Measurements from ENCODE around the gene TIAL1. TPM values are rescaled to one million over a fixed set of nuclear protein-coding genes. Genes with fewer than 3 reads are reported as not detected.

TIAL1 gene
- total and polyA plus RNA-seq, 10 of the 15 experiments (the other 5 are each of a cell fraction or from before 2014, with no cell fraction given), result 26.0 to 159 (median 62.8) TPM

DNA sequence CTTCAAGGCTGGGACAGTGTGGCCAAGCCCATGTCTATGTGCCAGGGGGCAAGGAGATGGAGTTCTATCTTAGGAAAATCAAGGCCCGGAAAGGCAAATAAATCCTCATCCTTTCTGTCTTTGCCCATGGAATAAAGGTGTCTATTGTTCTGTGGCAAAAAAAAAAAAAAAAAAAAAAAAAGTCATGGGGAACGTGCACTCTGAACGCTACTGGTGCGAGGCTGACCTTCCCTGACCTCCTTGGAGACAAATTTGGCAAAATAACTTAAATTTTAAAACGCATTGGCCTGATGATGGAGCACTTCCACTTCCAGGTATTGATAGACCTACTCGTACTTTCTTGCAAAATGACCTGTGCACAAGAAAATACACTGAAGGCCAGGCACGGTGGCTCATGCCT lies 42.2 kb upstream of the TIAL1 start:
- in situ Hi-C loops (cut with MboI), result no loop called here
- ChIA-PET POLR2A (no interaction called here), CTCF (no interaction called here), RAD21 (ENCODE audit: unreplicated experiment) (no interaction called here), SMC1A (ENCODE audit: uncharacterized antibody, unreplicated experiment) (no interaction called here)
- Histone ChIP-seq H3K79me2 (ENCODE audit: control insufficient read depth, insufficient read depth, low read length) (no peaks in the 10 kb centered on the region), H3K9me3 (replicated peaks; ENCODE audit: control insufficient read depth, insufficient read depth, low read length) (no peaks in the 10 kb centered on the region), H3K27ac (ENCODE audit: control insufficient read depth, insufficient read depth) (no peak overlapping the region), H2AFZ (ENCODE audit: control insufficient read depth, low read depth, low read length) (no peak overlapping the region), H3K4me2 (ENCODE audit: control insufficient read depth, insufficient read depth) (no peak overlapping the region), H3K4me3 (no peak overlapping the region), H3K27me3 (replicated peaks in 1 of 2; ENCODE audit: control insufficient read depth in 2 of 2, insufficient read depth in 2 of 2, low read length in 1 of 2) (no peaks in the 10 kb centered on the region), H3K4me1 (ENCODE audit: control insufficient read depth, insufficient read depth, low read length) (no peaks in the 10 kb centered on the region), H3K9ac (ENCODE audit: control insufficient read depth, insufficient read depth, low read length) (no peak overlapping the region), H4K20me1 (ENCODE audit: control insufficient read depth, insufficient read depth) (no peaks in the 10 kb centered on the region), H3K36me3 (ENCODE audit: control insufficient read depth in 2 of 2, insufficient read depth in 2 of 2, low read length in 1 of 2) (no peaks in the 10 kb centered on the region)
- intact Hi-C loops (cut with micrococcal nuclease; ENCODE audit: unreplicated experiment), result no loop called here
- TF ChIP-seq BCL11A (IDR thresholded peaks at IDR 0.05; ENCODE audit: low read depth, low read length), result no peak
- no peak for TF ChIP-seq SIN3A (IDR thresholded peaks at IDR 0.05; ENCODE audit: low read depth, low read length)
- FAIRE-seq, result no peak
- no peak for DNase-seq (ENCODE audit: low read depth, low spot score)
- no TSS peak for BruUV-seq (replicated peaks)
- no peak for ATAC-seq
- WGBS (ENCODE audit: insufficient coverage, insufficient replicate concordance, low lambda C conversion rate, missing lambda C conversion rate), result 80% methylated on average over 7 of the region's 7 CpGs

DNA sequence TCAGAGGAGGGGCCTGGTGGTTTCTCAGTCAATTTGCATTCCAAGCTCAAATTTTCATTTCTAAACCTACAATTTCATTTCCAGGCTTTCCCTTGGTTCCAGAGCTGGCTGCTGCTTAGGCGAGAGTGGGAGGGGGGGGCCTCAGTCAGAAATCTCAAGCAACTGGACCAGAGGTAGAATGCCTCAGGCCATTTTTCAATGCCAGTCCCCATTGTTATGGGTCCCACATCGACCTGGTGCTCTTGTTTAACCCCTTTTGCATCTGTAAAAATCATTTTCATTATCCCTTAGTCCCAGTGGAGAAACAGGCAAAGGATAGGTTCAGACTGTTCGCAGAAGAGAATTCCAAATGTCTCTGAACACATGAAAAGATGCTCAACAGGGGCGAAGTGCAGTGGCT lies 40.9 kb upstream of the TIAL1 start:
- intact Hi-C loops (cut with micrococcal nuclease; ENCODE audit: unreplicated experiment), result no loop called here
- no peaks in the 10 kb centered on the region for H4K20me1 ChIP-seq (ENCODE audit: control insufficient read depth, insufficient read depth)
- H3K4me1 ChIP-seq (ENCODE audit: control insufficient read depth, insufficient read depth, low read length), result no peaks in the 10 kb centered on the region
- RAD21 ChIA-PET (ENCODE audit: unreplicated experiment), result no interaction called here
- POLR2A ChIA-PET, result no interaction called here
- no TSS peak for BruUV-seq (replicated peaks)
- no peaks in the 10 kb centered on the region for H3K36me3 ChIP-seq (ENCODE audit: control insufficient read depth in 2 of 2, insufficient read depth in 2 of 2, low read length in 1 of 2)
- no peaks in the 10 kb centered on the region for H3K9me3 ChIP-seq (replicated peaks; ENCODE audit: control insufficient read depth, insufficient read depth, low read length)
- H3K4me3 ChIP-seq, result no peak overlapping the region
- ATAC-seq, result no peak
- H3K27ac ChIP-seq (ENCODE audit: control insufficient read depth, insufficient read depth), result no peak overlapping the region
- H2AFZ ChIP-seq (ENCODE audit: control insufficient read depth, low read depth, low read length), result no peak overlapping the region
- in situ Hi-C loops (cut with MboI), result no loop called here
- 44% methylated on average over 4 of the region's 4 CpGs for whole genome bisulfite sequencing (ENCODE audit: insufficient coverage, insufficient replicate concordance, low lambda C conversion rate, missing lambda C conversion rate)
- no peaks in the 10 kb centered on the region for H3K27me3 ChIP-seq (replicated peaks in 1 of 2; ENCODE audit: control insufficient read depth in 2 of 2, insufficient read depth in 2 of 2, low read length in 1 of 2)
- SMC1A ChIA-PET (ENCODE audit: uncharacterized antibody, unreplicated experiment), result interaction anchor here (1.1 kb wide), 1 partner anchor 45 kb away, joined by 5 read pairs; no protein-coding TSS in a partner anchor
- H3K79me2 ChIP-seq (ENCODE audit: control insufficient read depth, insufficient read depth, low read length), result no peaks in the 10 kb centered on the region
- CTCF ChIA-PET, result no interaction called here
- no peak overlapping the region for H3K9ac ChIP-seq (ENCODE audit: control insufficient read depth, insufficient read depth, low read length)
- DNase-seq (ENCODE audit: low read depth, low spot score), result no peak
- H3K4me2 ChIP-seq (ENCODE audit: control insufficient read depth, insufficient read depth), result no peak overlapping the region
- FAIRE-seq, result no peak
- TF ChIP-seq ZBED1 (IDR thresholded peaks at IDR 0.05; ENCODE audit: borderline replicate concordance) (no peak), POLR2AphosphoS5 (IDR thresholded peaks at IDR 0.05; ENCODE audit: low read length) (no peak), NRF1 (conservative IDR thresholded peaks at IDR 0.05; ENCODE audit: low read depth, low read length) (no peak), SMARCA5 (IDR thresholded peaks at IDR 0.05) (no peak), ZNF207 (IDR thresholded peaks at IDR 0.05; ENCODE audit: borderline replicate concordance) (no peak), MTA3 (IDR thresholded peaks at IDR 0.05; ENCODE audit: borderline replicate concordance, low read length) (no peak), JUND (IDR thresholded peaks at IDR 0.05; ENCODE audit: low read depth, low read length) (no peak), TAF1 (IDR thresholded peaks at IDR 0.05; ENCODE audit: borderline replicate concordance, low read depth, low read length) (no peak), MYB (IDR thresholded peaks at IDR 0.05; ENCODE audit: borderline replicate concordance, low read depth, low read length) (no peak), CREB1 (IDR thresholded peaks at IDR 0.05; ENCODE audit: low read depth) (no peak), ZNF622 (IDR thresholded peaks at IDR 0.05) (no peak)
- TF ChIP-seq, protein P1, sequence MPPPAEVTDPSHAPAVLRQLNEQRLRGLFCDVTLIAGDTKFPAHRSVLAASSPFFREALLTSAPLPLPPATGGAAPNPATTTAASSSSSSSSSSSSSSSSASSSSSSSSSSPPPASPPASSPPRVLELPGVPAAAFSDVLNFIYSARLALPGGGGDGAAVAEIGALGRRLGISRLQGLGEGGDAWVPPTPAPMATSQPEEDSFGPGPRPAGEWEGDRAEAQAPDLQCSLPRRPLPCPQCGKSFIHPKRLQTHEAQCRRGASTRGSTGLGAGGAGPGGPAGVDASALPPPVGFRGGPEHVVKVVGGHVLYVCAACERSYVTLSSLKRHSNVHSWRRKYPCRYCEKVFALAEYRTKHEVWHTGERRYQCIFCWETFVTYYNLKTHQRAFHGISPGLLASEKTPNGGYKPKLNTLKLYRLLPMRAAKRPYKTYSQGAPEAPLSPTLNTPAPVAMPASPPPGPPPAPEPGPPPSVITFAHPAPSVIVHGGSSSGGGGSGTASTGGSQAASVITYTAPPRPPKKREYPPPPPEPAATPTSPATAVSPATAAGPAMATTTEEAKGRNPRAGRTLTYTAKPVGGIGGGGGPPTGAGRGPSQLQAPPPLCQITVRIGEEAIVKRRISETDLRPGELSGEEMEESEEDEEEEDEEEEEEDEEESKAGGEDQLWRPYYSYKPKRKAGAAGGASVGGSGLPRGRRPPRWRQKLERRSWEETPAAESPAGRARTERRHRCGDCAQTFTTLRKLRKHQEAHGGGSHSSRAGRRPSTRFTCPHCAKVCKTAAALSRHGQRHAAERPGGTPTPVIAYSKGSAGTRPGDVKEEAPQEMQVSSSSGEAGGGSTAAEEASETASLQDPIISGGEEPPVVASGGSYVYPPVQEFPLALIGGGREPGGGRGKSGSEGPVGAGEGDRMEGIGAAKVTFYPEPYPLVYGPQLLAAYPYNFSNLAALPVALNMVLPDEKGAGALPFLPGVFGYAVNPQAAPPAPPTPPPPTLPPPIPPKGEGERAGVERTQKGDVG (CRISPR knock-in tag; IDR thresholded peaks at IDR 0.05), result no peak
